GM10266 (cell line): ENCODE measurements around the gene MPRIP.
"Not testable (repeated sequence)": the region's sequence is repeated elsewhere in the genome, so short reads cannot be mapped to it uniquely, and the experiment has no call there.

Experiments used
- DNase-seq: peaks from one replicate; pipeline ENCODE4 v3.0.0; 2012; ENCODE audit errors: extremely low spot score
- TF ChIP-seq, protein P1 (sequence below): IDR thresholded peaks from 2 replicates; pipeline ENCODE4 v1.5.1; 2012; ENCODE audit warnings: mild to moderate bottlenecking, low read depth; ENCODE audit not compliant: control insufficient read depth, insufficient read depth; ENCODE audit errors: missing control alignments

MPRIP gene

DNA sequence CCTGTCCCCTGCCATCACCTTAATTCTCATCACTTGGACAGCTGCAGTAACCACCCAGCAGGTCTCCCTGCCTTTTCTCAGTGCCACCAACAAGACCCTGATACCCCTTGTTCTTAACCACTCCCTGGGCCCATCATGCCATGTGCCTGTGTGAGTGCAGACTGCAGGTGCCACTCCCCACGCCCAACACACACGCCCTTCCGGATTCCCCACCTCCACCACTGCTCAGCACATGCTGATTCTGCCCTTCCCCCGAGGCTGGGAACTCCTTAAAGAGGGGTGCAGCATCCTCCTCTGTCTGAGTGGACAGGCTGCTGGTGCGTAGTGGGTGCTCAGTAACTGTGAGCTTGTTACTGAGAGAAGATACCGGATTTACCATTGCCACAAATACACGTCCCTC lies 111.5 kb downstream of the MPRIP start:
- TF ChIP-seq, protein P1, sequence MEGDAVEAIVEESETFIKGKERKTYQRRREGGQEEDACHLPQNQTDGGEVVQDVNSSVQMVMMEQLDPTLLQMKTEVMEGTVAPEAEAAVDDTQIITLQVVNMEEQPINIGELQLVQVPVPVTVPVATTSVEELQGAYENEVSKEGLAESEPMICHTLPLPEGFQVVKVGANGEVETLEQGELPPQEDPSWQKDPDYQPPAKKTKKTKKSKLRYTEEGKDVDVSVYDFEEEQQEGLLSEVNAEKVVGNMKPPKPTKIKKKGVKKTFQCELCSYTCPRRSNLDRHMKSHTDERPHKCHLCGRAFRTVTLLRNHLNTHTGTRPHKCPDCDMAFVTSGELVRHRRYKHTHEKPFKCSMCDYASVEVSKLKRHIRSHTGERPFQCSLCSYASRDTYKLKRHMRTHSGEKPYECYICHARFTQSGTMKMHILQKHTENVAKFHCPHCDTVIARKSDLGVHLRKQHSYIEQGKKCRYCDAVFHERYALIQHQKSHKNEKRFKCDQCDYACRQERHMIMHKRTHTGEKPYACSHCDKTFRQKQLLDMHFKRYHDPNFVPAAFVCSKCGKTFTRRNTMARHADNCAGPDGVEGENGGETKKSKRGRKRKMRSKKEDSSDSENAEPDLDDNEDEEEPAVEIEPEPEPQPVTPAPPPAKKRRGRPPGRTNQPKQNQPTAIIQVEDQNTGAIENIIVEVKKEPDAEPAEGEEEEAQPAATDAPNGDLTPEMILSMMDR, result no peak
- DNase-seq, result no peak

DNA sequence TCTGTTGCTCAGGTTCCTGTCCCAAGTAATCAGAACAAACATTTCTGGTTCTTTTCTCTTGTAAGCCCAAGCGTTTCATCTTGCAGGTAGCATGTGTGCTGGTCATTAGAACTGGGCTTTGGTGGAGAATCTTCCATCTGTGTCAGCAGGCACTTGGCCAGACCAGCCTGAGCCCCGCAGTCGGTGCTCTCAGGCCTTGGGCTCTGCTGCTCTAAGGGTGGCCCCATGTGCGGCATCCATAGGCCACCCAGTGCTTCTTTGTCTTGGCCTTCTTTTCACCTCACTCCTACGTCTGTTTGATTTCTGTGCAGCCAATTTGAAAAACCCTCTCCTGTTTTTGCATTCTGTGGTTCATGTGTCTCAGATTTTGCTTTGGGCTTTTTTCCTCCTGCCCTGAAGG lies 112.3 kb downstream of the MPRIP start:
- TF ChIP-seq, protein P1, result no peak
- no peak for DNase-seq

DNA sequence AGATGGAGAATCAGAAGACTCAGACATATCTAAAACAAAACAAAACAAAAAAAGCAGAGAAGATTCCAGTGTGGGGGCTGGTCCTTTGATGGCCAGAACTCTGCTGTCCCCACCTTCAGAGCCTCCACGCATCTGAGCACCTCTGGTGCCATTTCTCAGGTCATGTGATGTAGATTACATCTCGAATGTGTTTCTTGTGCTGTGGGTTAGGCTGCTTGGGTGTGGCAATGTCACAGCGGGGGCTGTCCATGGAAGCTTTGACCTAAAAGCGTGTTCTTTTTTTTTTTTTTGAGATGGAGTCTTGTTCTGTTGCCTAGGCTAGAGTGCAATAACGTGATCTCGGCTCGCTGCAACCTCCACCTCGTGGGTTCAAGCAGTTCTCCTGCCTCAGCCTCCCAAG lies 112.7 kb downstream of the MPRIP start:
- no peak for DNase-seq
- TF ChIP-seq, protein P1, result no peak

DNA sequence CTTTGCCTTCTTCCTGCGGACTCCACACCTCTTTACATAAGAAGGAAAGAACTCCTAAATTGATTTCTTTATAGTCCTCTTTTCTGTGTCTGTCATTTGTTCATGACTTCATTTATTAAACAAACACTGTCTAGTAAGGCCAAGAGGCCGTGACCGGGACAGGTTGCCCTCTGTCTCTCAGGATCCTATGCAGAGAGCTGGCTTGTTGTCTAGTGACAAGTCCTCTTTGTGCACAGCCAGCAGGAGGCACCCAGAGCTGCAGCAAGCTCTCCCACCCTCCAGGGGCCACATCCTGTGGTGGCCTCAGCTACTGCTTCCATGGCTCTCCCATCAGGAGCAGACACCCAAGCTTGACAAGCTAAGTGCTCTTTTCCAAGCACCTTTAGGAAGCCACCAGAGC lies 113.3 kb downstream of the MPRIP start:
- DNase-seq, result no peak

DNA sequence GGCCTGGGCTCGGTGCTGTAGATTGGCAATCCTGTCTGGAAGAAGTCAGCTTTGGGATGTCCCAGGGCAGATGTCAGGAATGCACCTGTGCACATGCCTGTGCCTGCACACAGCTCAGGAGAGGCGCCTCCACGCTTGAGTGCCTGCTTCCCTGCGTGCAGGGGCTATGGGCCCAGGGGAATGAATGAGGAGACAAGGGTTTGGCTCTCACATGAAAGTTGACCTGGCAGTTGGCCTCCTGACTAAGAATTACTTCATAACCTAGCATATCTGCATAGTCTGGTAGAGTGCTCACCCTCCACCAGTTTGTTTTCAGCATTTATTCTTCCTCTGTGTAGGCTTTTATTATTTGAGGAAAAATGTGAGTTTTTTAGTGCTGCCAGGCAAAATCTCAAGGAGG lies 113.8 kb downstream of the MPRIP start:
- DNase-seq, result no peak

More for the DNA sequence above, 113.3 kb downstream of the MPRIP start:
- TF ChIP-seq, protein P1, result peak; percentile 11

DNA sequence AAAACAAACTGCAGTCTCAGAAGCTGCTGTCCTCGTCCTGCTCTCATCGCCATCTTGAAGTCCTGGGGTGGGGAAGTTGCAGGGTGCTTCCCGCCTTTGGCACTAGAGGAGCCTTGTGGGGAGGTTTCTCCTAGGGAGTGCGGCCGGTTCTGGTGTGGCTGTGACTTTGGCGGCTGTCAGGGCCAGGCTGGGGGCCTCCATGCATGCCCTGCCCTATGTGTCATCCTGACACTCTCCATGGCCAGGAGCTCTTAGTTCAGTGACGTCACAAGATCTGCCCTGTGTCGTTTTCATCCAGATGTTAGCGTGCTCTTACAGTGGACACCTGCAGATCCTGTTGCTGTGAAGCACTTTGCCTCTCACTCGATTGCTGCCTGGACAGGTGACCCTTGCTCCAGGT lies 114.3 kb downstream of the MPRIP start:
- TF ChIP-seq, protein P1, result no peak
- no peak for DNase-seq

More for the DNA sequence above, 113.8 kb downstream of the MPRIP start:
- TF ChIP-seq, protein P1, result no peak

DNA sequence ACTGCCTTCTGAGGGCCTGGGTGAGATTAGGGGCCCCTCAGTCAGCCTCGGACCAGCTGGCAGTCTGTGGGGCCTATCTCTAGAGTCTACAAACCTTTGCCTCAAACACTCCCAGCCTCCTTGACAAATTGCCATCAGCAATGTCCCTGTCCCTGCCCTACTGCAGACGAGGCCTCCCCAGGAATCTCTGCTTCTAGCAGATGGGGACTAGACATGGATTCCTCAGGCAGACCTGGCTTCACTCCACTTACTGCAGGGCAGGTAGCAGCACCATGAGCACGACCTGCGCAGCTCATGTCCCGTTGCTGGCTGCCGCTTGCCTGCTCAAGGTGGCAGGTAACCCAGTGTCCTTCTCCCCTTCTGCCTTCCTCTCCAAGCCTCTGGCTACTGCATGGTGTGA lies 114.8 kb downstream of the MPRIP start:
- TF ChIP-seq, protein P1, result no peak
- DNase-seq, result no peak

DNA sequence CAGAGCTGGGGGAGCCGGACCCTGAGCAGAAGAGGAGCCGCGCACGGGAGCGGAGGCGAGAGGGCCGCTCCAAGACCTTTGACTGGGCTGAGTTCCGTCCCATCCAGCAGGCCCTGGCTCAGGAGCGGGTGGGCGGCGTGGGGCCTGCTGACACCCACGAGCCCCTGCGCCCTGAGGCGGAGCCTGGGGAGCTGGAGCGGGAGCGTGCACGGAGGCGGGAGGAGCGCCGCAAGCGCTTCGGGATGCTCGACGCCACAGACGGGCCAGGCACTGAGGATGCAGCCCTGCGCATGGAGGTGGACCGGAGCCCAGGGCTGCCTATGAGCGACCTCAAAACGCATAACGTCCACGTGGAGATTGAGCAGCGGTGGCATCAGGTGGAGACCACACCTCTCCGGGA lies 116.2 kb downstream of the MPRIP start:
- DNase-seq, result not testable (repeated sequence)
